Ovary (tissue), 3 donors: ENCODE results near the gene QSOX2.

Experiments used
- EP300 ChIP-seq: sonication (generic); formaldehyde crosslinking; IDR thresholded peaks from one replicate; pipeline ENCODE4 v1.6.1; 2017; ENCODE audit warnings: antibody characterized with exemption
- POLR2A ChIP-seq: fragments of 450-650 bp; IDR thresholded peaks from one replicate; pipeline ENCODE4 v1.6.1; 2017; ENCODE audit warnings: antibody characterized with exemption, mild to moderate bottlenecking, moderate library complexity
- TF ChIP-seq, protein P1 (sequence below), 3 donors: fragments of 450-650 bp in 2 of 3; fragments of 200-600 bp in 1 of 3; IDR thresholded peaks; one replicate each; pipeline versions ENCODE4 v1.5.1 to v1.8.0; 2016 to 2022; ENCODE audit warnings: antibody characterized with exemption in 3 of 3, mild to moderate bottlenecking in 1 of 3
- donor health status: DM: no; HTN: no; CAD: no.

DNA sequence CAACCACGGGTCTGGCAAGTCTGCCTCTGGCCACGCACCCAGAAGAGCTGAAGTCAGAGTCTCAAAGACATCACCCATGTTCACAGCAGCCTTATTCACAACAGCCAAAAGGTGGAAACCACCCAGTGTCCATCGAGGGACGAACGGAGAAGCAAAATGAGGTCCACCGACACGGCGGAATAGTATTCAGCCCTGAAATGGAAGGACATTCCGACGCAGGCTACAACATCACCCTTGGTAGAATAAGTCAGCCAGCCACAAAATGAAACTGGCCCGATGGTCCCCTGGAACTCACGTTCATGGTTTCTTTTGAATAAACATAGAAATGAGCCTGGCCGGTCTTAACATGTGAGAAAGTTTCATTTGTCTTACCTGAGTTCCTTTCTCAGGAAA is 41.4 kb upstream of the QSOX2 start:
- TF ChIP-seq, protein P1, sequence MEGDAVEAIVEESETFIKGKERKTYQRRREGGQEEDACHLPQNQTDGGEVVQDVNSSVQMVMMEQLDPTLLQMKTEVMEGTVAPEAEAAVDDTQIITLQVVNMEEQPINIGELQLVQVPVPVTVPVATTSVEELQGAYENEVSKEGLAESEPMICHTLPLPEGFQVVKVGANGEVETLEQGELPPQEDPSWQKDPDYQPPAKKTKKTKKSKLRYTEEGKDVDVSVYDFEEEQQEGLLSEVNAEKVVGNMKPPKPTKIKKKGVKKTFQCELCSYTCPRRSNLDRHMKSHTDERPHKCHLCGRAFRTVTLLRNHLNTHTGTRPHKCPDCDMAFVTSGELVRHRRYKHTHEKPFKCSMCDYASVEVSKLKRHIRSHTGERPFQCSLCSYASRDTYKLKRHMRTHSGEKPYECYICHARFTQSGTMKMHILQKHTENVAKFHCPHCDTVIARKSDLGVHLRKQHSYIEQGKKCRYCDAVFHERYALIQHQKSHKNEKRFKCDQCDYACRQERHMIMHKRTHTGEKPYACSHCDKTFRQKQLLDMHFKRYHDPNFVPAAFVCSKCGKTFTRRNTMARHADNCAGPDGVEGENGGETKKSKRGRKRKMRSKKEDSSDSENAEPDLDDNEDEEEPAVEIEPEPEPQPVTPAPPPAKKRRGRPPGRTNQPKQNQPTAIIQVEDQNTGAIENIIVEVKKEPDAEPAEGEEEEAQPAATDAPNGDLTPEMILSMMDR (IDR thresholded peaks at IDR 0.05), result no peak
- TF ChIP-seq POLR2A (no peak), EP300 (no peak)
